ENCODE measurements around the gene RTN4IP1. TPM values are rescaled to one million over a fixed set of nuclear protein-coding genes. Genes with fewer than 3 reads are reported as not detected.
A peak's percentile ranks its signal among the peaks of the same experiment; 100 is the strongest.
"Not testable (repeated sequence)": the region's sequence is repeated elsewhere in the genome, so short reads cannot be mapped to it uniquely, and the experiment has no call there.

The RTN4IP1 gene
- total RNA-seq, 2 experiments from 2014 or later = 5.5 to 6.0 TPM

DNA sequence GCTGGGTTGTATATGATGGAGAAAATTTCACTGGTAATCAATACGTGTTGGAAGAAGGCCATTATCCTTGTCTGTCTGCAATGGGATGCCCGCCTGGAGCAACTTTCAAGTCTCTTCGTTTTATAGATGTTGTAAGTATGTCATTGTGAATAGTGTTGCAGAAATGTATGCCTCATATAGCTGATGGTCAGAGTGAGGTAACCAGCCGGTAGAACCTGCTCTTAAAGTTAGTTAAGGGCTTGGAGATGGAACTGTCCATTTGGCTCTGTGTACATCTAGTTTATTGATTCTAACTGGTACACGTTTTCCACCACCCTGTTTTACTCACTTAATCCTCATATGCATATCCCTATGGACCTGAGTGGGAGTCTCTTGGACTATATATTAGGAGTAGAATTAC, 73.5 kb downstream of the RTN4IP1 start:
- DNase-seq = no peak
- no peak overlapping the region for H3K4me3 Mint-ChIP-seq
- H3K27me3 Mint-ChIP-seq (ENCODE audit: low read depth) = no peaks in the 10 kb centered on the region
- peaks cover 14% of the 10 kb centered on the region for H3K4me1 Mint-ChIP-seq (ENCODE audit: low read depth)
- no peak overlapping the region for H3K27ac Mint-ChIP-seq
- peaks cover 24% of the 10 kb centered on the region for H3K36me3 Mint-ChIP-seq (ENCODE audit: low read depth)
- no peaks in the 10 kb centered on the region for H3K9me3 Mint-ChIP-seq
- intact Hi-C loops (cut with micrococcal nuclease) = loop anchor here (1.0 to 2.0 kb wide), 3 partner anchors 42 to 217 kb away; no protein-coding TSS in a partner anchor
- CTCF ChIA-PET = interaction anchor here (2.0 to 3.2 kb wide), 3 partner anchors 11 to 110 kb away, joined by 7 to 19 read pairs (median 8); no protein-coding TSS in a partner anchor

DNA sequence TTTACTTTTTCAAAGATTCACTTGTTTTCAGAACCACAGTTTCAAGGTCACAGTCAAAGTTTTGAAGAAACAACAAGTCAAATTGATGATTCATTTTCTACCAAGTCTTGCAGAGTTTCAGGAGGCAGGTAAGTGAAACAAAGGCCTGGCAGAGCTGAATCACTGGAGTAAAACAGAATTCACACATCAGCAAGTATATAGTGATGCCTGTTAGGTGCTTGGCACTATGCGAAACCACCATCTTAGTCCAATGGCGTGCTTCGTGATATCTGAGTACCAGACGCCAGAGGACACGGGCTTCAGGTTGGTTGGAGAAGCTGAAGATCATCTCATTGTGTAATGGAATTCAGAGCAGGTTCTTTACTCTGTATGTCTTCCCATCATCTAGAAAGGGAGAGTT, 75.9 kb downstream of the RTN4IP1 start:
- no peak overlapping the region for H3K4me3 Mint-ChIP-seq
- peak; percentile 68 for DNase-seq
- CTCF ChIA-PET = interaction anchor here (0.6 to 3.4 kb wide), 12 partner anchors 9 to 111 kb away, joined by 3 to 13 read pairs (median 6); no protein-coding TSS in a partner anchor
- H3K27me3 Mint-ChIP-seq (ENCODE audit: low read depth) = no peaks in the 10 kb centered on the region
- H3K27ac Mint-ChIP-seq = peak overlapping the region; percentile 42
- intact Hi-C loops (cut with micrococcal nuclease) = loop anchor here (1.0 to 2.0 kb wide), 2 partner anchors 17 to 32 kb away; no protein-coding TSS in a partner anchor
- no peaks in the 10 kb centered on the region for H3K9me3 Mint-ChIP-seq
- H3K36me3 Mint-ChIP-seq (ENCODE audit: low read depth) = peaks cover 32% of the 10 kb centered on the region
- peaks cover 26% of the 10 kb centered on the region for H3K4me1 Mint-ChIP-seq (ENCODE audit: low read depth)

DNA sequence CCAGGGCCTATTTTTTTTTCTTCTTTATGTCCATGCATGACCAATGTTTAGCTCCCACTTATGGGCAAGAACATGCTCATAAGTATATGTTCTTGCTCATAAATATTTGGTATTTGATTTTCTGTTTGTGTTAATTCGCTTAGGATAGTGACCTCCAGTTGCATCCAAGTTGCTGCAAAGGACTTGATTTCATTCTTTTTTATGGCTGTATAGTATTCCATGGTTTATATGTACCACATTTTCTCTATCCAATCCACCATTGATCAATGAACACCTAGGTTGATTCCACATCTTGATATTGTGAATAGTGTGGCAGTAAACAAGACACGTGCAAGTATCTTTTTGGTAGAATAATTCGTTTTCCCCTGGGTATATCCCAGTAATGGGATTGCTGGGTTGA, 78.1 kb downstream of the RTN4IP1 start:
- Mint-ChIP-seq H3K9me3 (no peaks in the 10 kb centered on the region), H3K27ac (no peak overlapping the region), H3K4me1 (ENCODE audit: low read depth) (peaks cover 46% of the 10 kb centered on the region), H3K27me3 (ENCODE audit: low read depth) (no peaks in the 10 kb centered on the region), H3K36me3 (ENCODE audit: low read depth) (peaks cover 33% of the 10 kb centered on the region), H3K4me3 (no peak overlapping the region)
- intact Hi-C loops (cut with micrococcal nuclease) = no loop called here
- no peak for DNase-seq
- CTCF ChIA-PET = interaction anchor here (0.7 to 1.6 kb wide), 3 partner anchors 11 to 106 kb away, joined by 3 to 5 read pairs (median 4); no protein-coding TSS in a partner anchor

DNA sequence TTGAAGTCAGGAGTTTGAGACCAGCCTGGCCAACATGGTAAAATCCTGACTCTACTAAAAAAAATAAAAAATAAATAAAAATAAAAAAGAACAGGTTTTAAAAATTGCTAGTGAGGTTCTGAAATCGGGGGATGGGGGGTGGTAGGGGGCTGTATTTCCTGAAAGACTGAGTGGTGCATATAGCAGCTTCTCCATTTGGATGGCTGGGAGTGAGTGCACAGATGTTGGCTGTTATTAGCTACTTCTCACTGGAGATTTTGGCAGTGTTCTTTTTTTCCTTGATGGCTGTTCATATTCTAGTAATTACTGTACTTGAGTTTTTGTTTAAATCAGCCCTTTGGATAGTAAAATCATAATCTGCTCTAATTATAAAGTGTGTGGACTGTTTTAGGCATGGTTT, 79.8 kb downstream of the RTN4IP1 start:
- Mint-ChIP-seq H3K4me3 (no peak overlapping the region), H3K36me3 (ENCODE audit: low read depth) (peaks cover 38% of the 10 kb centered on the region), H3K27me3 (ENCODE audit: low read depth) (no peaks in the 10 kb centered on the region), H3K27ac (no peak overlapping the region), H3K9me3 (no peaks in the 10 kb centered on the region), H3K4me1 (ENCODE audit: low read depth) (peaks cover 51% of the 10 kb centered on the region)
- DNase-seq = no peak
- intact Hi-C loops (cut with micrococcal nuclease) = no loop called here
- CTCF ChIA-PET = interaction anchor here (1.6 kb wide), 1 partner anchor 12 kb away, joined by 4 read pairs; no protein-coding TSS in a partner anchor

DNA sequence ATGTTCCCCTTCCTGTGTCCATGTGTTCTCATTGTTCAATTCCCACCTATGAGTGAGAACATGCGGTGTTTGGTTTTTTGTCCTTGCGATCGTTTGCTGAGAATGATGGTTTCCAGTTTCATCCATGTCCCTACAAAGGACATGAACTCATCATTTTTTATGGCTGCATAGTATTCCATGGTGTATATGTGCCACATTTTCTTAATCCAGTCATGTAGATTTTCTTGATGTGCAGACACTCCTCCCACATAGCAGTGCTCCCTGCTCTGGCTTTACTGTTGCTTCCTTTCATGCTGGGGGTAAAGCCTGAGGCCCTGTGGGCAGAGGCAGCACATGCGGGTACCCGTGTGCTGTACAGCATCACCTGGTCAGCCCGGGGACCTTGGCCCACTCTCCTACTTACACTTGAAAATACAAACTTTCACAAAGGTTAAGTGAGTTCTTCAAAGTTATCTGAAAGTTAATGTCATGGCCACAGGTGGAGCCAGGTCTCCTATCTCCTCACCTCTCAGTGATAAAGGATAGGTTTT, 80.3 kb downstream of the RTN4IP1 start:
- peaks cover 51% of the 10 kb centered on the region for H3K4me1 Mint-ChIP-seq (ENCODE audit: low read depth)
- peaks cover 38% of the 10 kb centered on the region for H3K36me3 Mint-ChIP-seq (ENCODE audit: low read depth)
- intact Hi-C loops (cut with micrococcal nuclease); CTCF ChIA-PET; DNase-seq; H3K27me3 Mint-ChIP-seq (ENCODE audit: low read depth); H3K4me3 Mint-ChIP-seq; H3K27ac Mint-ChIP-seq; H3K9me3 Mint-ChIP-seq: not testable (repeated sequence)

DNA sequence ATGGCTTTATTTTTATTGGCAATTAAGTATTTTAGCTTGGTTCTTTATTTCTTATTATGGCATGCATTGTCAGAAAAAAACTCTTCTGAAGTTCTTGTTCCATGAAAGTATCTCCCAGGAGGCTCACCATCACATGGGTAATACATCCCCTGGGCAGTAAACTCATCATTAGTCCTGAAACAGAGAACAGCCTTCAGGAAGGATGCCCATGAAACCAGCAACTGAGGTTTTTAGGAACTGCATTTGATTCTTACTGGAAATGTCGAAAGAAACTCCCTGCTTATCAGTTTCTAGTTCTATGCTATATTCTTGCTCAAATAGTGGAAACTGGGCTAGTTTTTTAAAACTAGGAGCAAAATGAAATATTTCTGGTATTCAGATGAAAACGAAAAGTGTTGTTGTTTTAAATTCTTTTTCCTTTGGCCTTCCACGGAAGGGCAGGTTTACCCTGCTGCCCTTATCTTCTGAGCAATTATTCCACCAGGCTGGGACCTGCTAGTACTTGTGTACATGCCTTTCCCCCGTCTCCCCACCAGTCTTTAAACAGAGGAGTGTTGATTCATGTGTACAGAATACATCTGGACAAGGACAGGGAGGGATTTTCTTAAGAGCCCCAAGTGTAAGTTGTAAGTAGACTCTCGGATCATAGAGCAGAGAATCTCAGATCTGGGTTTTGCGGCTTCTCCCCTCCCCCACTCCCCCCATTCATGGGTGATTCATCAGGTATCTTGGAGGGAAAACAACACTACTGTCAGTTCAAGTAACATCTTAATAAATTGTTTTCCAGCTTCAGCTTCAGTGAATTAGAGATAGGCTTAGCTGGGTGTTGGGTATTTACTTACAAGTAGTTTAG, 81.5 kb downstream of the RTN4IP1 start:
- Mint-ChIP-seq H3K27ac (no peak overlapping the region), H3K27me3 (ENCODE audit: low read depth) (no peaks in the 10 kb centered on the region), H3K4me3 (no peak overlapping the region), H3K4me1 (ENCODE audit: low read depth) (peaks cover 39% of the 10 kb centered on the region), H3K36me3 (ENCODE audit: low read depth) (peaks cover 32% of the 10 kb centered on the region), H3K9me3 (no peaks in the 10 kb centered on the region)
- CTCF ChIA-PET = interaction anchor here (0.6 to 1.2 kb wide), 3 partner anchors 14 to 183 kb away, joined by 3 to 6 read pairs (median 3); no protein-coding TSS in a partner anchor
- intact Hi-C loops (cut with micrococcal nuclease) = loop anchor here (2.0 kb wide), 1 partner anchor 35 kb away; no protein-coding TSS in a partner anchor
- DNase-seq = peak; percentile 47

DNA sequence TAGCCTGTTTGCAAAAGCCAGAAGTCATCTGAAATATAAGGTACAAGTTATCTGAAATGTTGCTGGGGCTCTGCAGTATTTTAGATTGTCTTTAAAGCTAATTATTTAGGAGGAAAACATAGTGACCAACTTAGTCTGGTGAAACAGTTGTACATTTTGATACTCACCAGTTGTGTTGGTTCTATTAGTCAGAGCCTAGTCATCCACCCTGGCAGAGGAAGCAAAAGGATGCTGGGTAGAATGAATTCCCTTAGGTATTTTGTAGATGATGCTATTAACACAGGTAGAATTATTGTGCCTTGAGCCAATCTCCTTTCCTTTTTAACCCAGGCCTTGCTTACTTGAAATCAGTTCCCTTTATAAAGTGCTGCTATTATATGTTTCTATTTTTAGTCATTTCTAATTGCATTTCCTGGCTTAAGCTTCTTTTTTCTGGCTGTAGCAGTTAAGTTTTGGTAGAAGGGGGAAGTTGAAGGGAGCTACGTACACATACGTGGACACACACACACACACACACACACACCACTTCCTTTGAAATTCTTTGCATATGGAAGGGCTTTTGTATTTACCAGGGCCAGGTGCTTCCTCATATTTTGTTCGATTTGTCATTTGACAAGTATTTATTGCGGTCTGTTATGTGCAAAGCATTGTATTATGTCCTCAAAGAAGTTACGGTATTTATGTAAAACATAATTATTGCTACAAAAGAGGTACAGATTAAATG, 82.4 kb downstream of the RTN4IP1 start:
- H3K4me3 Mint-ChIP-seq = no peak overlapping the region
- H3K27me3 Mint-ChIP-seq (ENCODE audit: low read depth) = no peaks in the 10 kb centered on the region
- H3K4me1 Mint-ChIP-seq (ENCODE audit: low read depth) = peaks cover 37% of the 10 kb centered on the region
- no peaks in the 10 kb centered on the region for H3K9me3 Mint-ChIP-seq
- intact Hi-C loops (cut with micrococcal nuclease) = loop anchor here (1.0 to 2.0 kb wide), 3 partner anchors 10 to 34 kb away; no protein-coding TSS in a partner anchor
- peak; percentile 39 for DNase-seq
- peaks cover 31% of the 10 kb centered on the region for H3K36me3 Mint-ChIP-seq (ENCODE audit: low read depth)
- peak overlapping the region; percentile 78 for H3K27ac Mint-ChIP-seq
- CTCF ChIA-PET = interaction anchor here (0.9 to 1.2 kb wide), 3 partner anchors 13 to 37 kb away, joined by 3 read pairs; no protein-coding TSS in a partner anchor

DNA sequence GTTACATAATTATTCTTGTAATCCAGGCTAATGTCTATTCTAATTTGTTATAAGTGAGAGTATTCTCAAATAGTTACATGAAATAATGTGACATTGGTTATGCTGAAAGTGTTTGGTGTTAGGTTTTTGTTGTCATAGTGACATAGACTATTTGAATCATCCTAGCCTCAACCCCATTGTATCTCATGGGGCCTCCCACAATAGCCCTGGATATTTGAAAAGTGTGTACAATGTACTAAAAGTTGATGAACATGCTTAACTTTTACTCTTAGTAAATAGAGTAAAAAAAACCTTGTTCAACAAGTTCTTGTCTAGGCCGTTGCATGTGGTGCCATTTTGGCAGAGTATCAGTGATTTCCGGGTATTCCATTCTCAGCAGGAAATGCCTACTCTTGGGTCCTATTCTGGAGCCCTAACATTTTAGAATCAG, 83.0 kb downstream of the RTN4IP1 start:
- intact Hi-C loops (cut with micrococcal nuclease) = loop anchor here (1.0 to 2.0 kb wide), 3 partner anchors 9 to 33 kb away; no protein-coding TSS in a partner anchor
- Mint-ChIP-seq H3K4me1 (ENCODE audit: low read depth) (peaks cover 37% of the 10 kb centered on the region), H3K4me3 (no peak overlapping the region), H3K36me3 (ENCODE audit: low read depth) (peaks cover 27% of the 10 kb centered on the region), H3K27ac (peak overlapping the region; percentile 78), H3K27me3 (ENCODE audit: low read depth) (no peaks in the 10 kb centered on the region), H3K9me3 (no peaks in the 10 kb centered on the region)
- no peak for DNase-seq
- CTCF ChIA-PET = interaction anchor here (0.9 to 1.2 kb wide), 2 partner anchors 12 to 24 kb away, joined by 3 read pairs; no protein-coding TSS in a partner anchor

DNA sequence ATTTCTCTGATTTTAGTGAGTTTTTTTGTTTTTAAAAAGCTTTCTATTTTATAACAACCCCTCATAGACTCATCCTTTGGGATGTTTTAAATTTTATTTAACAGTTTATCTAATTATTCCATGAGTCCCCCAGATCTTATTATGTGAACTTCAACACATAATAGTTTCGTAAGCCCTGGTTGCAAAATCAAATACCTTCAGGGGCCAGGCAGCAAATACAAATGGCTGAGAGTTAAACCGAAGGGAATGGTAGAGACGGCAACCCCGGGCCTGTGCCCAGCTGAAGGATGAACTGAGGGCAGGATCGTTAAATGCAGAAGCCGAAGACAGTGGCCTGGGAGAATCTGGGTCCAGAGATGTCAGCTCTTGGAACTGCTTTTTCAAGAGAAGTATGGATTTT, 88.4 kb downstream of the RTN4IP1 start:
- H3K4me1 Mint-ChIP-seq (ENCODE audit: low read depth) = peaks cover 36% of the 10 kb centered on the region
- no peak overlapping the region for H3K27ac Mint-ChIP-seq
- no peak for DNase-seq
- H3K36me3 Mint-ChIP-seq (ENCODE audit: low read depth) = peaks cover 17% of the 10 kb centered on the region
- H3K9me3 Mint-ChIP-seq = no peaks in the 10 kb centered on the region
- H3K27me3 Mint-ChIP-seq (ENCODE audit: low read depth) = no peaks in the 10 kb centered on the region
- intact Hi-C loops (cut with micrococcal nuclease) = no loop called here
- no peak overlapping the region for H3K4me3 Mint-ChIP-seq
- CTCF ChIA-PET = interaction anchor here (0.7 to 5.4 kb wide), 4 partner anchors 19 to 117 kb away, joined by 3 to 25 read pairs (median 4); no protein-coding TSS in a partner anchor

DNA sequence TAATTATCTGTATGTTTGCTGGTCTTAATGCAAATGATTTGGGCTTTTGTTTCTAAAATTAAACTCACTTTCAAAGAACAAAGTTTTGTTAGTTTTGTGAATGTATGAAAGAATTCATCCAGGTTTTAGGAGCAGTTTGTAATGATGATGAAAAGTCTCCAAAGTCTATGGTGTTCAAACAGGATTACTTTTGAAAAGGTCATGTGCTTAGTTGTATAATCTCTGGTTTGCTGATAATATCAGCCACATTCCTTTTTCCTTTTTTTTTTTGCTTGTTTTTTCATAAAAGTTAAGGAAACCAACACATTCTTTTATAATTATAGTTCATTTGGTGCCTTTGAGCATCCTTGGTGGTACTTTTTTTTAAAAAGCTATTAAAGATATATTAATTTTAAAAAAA, 88.9 kb downstream of the RTN4IP1 start:
- no peak overlapping the region for H3K4me3 Mint-ChIP-seq
- H3K27me3 Mint-ChIP-seq (ENCODE audit: low read depth) = no peaks in the 10 kb centered on the region
- H3K4me1 Mint-ChIP-seq (ENCODE audit: low read depth) = peaks cover 35% of the 10 kb centered on the region
- H3K9me3 Mint-ChIP-seq = no peaks in the 10 kb centered on the region
- CTCF ChIA-PET = interaction anchor here (0.7 to 5.4 kb wide), 5 partner anchors 18 to 117 kb away, joined by 3 to 25 read pairs (median 6); no protein-coding TSS in a partner anchor
- H3K36me3 Mint-ChIP-seq (ENCODE audit: low read depth) = peaks cover 16% of the 10 kb centered on the region
- intact Hi-C loops (cut with micrococcal nuclease) = no loop called here
- DNase-seq = no peak
- H3K27ac Mint-ChIP-seq = no peak overlapping the region

DNA sequence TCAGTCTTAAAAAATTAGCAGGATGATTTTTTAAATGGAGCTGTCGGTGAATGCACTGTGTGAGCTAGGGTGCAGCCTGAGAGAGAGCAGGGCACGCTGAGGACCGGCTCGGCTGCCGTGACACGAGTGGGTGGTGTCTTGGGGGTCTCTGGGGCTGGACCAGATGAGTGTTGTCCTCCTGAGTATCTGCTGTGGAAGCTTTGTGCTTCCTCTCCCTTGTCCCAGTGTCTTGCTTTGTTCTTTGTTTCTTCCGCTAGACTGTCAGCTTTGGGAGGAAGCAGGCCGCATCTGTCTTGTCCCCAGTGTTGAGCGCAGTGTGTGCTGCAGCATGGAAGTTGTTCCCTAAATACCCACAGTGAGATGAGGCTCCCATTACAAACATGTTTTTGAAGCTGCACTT, 89.4 kb downstream of the RTN4IP1 start:
- CTCF ChIA-PET = interaction anchor here (1.6 to 5.4 kb wide), 4 partner anchors 18 to 31 kb away, joined by 5 to 25 read pairs (median 8); no protein-coding TSS in a partner anchor
- Mint-ChIP-seq H3K27ac (peak overlapping the region; percentile 11), H3K4me3 (no peak overlapping the region), H3K9me3 (no peaks in the 10 kb centered on the region), H3K36me3 (ENCODE audit: low read depth) (peaks cover 15% of the 10 kb centered on the region), H3K4me1 (ENCODE audit: low read depth) (peaks cover 40% of the 10 kb centered on the region), H3K27me3 (ENCODE audit: low read depth) (no peaks in the 10 kb centered on the region)
- DNase-seq = no peak
- intact Hi-C loops (cut with micrococcal nuclease) = no loop called here
